NCI-H1694 treated with DMSO at 0.1 percent for 48 hours (cell line): ENCODE data around the gene EFCAB6.

Experiments
- DNase-seq: peaks from one replicate; lab custom pipeline; 2025; lab: John Stamatoyannopoulos, UW

Gene EFCAB6

GRCh38 chr22:43812149-43812842 is at the start of gene EFCAB6:
EFCAB6 (minus strand) TSS chr22:43812305; CDS start chr22:43782318, 29,987 bp downstream.
- peak; percentile 87 for DNase-seq

GRCh38 chr22:43861529-43861928 is 49.4 kb upstream of the EFCAB6 start:
- no peak for DNase-seq

DNA sequence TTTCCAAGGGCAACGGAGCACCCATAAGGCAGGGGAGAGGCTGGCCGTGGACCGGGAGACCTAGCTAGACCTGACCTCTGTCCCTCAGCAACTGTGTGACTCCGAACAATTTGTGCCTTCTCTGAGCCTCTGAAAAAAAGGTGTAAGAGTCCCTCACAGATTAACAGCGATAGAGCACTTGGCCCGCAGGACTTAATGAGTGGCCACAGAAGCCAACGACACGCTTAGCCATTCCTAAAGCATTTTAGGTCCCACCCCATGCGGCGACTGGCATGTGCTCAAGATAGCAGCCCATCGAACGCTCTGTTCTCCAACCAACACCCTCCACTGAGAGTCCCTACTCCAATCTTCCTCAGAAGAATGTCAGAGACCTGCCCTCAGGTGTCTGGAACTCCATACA is 48.7 kb upstream of the EFCAB6 start:
- DNase-seq = no peak

GRCh38 chr22:43860126-43860525 is 48.0 kb upstream of the EFCAB6 start:
- DNase-seq = no peak

DNA sequence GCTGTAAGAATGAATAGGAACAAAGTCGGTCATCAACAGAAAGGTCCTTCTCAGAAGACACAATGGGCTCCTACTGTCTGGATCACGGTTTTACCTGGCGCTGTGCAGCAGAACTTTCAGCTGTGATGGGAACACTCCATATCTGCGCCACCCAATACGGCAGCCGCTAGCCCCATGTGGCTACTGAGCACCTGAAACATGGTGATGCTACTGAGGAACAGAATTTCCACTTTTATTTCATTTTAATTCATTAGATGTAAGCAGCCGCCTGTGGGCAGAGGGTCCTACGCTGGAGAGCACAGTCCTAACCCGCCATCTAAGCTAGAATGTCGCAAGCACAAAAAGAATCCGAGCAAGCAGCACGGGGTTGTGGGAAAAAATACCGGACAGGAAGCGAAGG is 47.5 kb upstream of the EFCAB6 start:
- DNase-seq = no peak

- DNase-seq = no peak
Observed at GRCh38 chr22:43859176-43859575, 47.1 kb upstream of the EFCAB6 start.

DNA sequence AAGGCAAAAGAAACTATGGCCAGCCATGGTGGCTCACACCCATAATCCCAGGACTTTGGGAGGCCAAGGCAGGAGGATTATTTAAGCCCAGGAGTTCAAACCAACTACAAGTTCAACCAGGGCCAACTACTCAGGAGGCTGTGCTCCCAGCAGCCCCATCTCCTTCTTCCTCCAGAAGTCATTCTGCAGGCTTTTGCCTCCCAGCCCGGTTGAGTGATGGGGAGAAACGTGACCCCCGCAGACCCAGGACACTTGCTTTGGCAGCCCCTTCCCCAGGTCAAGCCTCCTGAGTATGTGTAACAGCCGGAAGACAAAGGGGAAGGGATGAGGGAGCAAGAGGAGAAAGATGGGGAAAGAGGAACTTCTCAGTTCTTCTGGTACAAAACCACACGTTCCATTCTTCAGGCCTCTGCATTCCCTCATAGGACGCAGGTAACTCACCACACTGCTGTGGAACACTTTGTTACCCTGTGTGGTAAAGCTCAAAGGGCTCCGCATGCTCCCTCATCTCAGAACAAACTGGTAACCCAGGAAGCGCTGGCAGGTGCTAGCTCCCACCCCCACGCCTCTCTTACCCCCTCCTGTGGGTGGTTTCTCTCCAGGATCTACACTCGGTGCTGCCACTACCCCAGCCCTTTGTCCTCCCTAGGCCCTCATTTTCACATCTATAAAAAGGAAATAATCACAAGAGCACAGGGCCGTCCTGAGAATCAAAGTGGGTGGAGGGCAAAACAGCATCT is 46.2 kb upstream of the EFCAB6 start:
- no peak for DNase-seq

DNA sequence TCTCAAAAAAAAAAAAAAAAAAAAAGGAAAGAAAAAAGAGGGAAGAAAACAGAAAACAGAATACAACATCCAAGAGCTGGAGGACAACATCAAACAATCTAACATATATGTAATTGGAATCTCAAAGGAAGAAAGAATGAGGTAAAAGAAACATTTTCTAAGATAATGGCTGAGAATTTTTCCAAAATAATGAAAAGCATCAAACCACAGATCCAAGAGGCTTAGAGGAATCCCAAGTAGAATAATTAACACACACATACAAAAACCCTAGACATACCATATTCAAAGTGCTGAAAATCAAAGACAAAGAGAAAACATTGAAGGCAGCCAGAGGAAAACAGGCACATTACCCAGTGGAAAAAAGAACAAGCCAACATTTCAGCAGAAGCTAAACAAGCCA is 45.3 kb upstream of the EFCAB6 start:
- DNase-seq = no peak

GRCh38 chr22:43855431-43855830 is 43.3 kb upstream of the EFCAB6 start:
- no peak for DNase-seq

- no peak for DNase-seq
Observed at GRCh38 chr22:43854786-43855271, 42.7 kb upstream of the EFCAB6 start.

DNA sequence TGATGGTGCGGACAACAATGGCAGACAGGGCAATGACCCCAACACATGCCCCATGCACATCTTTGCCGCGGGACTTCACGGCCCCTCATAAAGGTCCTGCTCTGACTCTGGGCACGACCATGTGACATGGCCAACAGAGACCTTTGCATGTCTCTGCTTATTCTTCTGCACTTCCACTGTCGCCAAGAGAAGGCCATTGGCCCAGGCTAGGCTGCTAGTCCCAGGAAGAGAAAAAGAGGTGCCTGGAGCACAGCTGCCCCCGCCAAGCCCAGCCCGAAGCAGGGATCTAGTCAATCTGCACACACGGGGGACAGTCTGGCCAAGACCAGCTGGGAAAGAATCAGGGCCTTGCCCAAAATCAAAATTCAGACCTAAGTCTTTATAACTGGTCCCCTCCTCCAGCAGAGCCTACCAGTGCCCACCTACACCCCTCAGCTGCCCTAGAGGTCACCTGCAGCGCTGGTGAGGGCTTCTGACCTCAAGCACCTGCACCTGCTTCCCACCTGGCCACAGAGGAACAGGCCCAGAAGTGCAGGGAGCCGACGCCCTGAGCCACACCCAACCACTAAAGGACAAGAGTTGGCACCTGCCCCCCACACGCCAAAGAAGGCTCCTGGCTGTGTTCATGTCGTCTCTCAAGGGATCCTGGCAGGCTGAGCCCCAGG is 42.1 kb upstream of the EFCAB6 start:
- no peak for DNase-seq

- no peak for DNase-seq
Observed at GRCh38 chr22:43853328-43853931, 41.3 kb upstream of the EFCAB6 start.

- DNase-seq = no peak
Observed at GRCh38 chr22:43852573-43853327, 40.6 kb upstream of the EFCAB6 start.

DNA sequence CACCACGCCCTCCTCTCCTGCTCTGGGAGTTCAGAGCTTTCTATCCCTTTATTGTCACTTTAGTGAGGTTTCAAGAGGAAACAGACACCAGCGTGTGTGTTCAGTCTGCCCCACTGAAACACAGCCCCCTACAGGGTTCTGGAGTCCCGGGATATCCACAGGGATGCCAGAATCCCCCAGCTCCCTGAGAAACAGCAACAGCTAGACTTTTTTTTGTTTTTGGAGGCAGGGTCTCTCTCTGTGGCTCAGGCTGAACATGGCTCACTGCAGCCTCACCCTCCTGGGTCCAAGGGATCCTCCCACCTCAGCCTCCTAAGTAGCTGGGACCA is 39.8 kb upstream of the EFCAB6 start:
- DNase-seq = no peak

- no peak for DNase-seq
Observed at GRCh38 chr22:43851058-43851978, 39.2 kb upstream of the EFCAB6 start.

DNA sequence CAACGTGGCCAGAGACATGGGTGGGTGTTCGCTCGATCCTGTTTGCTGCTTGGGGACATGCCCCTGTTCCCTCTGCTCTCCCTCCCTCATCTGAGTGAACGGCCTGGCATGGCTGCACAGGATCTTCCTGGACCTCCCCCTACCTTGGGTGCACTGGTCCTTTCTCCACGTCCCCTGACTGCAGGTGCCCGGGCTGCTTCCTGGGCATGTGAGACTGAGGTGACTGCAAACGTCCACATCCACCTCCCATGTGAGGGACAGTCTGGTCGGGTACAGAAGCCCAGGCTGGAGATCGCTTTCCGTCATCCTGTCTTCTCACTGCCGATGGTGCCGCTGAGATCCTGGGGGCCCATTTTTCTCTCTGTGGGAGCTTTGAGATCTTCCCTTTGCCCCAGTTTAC is 38.4 kb upstream of the EFCAB6 start:
- DNase-seq = no peak

- no peak for DNase-seq
Observed at GRCh38 chr22:43849731-43850130, 37.6 kb upstream of the EFCAB6 start.

DNA sequence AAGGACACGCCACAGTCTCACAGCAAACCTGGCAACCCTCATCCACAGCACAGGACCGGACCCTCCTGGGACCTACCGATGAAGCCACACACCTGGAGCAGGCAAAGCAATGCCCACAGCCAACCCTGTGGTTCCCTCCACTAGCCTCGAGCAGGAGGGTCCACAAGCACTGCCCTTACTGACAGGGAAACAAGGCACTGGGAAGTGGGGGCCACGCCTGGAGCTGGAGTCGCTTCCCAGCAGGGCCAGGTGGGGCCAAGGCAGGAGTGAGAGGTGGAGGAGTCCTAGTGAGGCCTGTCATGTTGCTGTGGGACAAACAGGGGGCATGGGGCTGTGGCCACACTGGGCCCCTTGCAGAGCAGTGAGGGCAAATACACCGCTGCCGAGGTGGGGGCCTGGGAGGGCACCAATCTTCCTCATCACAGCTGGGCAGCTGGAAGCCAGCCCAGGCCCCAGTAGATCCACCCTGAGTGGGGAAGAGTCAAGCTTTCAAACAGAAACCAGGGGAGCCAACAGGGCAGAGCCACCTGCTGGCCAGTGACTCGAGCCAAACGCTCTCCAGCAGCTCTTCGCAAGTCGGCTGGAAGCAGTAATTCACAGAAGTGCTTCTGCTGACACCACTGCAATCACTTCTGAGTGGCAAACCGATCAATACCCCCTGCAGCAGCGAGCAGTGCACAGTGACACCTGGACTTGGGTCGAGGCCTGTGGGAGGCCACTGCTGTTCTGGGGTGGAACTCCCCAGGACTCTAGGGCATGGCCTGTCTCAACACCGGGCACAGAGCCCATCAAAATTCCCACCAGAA is 36.5 kb upstream of the EFCAB6 start:
- DNase-seq = peak; percentile 28

GRCh38 chr22:43847376-43848289 is 35.5 kb upstream of the EFCAB6 start:
- DNase-seq = no peak
